ENCODE measurements around the gene CHCHD5. TPM values are rescaled to one million over a fixed set of nuclear protein-coding genes. Genes with fewer than 3 reads are reported as not detected.

Gene CHCHD5
- total and polyA plus RNA-seq, 10 donors: 11.9 to 34.8 (median 18.9) TPM

DNA sequence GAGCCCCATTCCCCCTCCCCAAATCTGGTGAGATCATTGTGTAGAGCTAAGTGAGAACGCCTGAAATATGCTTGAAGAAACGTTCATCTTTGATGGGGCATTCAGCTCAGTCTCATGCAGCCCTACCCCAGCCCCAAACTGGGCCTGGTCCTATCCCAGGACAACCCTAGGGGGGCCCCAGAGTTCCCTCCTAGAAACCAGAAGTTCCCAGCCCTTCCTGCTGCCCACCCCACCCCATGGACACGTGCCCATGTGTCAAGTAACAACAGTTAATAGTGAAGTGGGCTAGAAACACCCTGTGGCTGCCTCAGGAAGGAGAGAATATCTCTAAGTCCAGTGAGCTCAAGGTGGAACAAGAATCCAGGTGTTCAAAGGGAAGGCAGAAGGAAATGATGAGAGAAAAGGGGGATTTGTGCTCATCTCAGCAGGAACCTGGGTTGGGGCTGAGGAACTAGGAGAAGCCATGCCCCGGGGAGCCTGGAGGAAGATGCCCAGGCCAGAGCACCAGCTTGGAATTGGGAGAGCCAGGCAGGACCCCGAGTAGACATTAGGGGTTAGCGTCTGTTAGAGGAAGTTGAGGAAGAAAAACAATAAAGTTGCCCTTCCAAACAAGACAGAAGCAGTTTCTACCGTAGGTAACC lies 41.2 kb downstream of the CHCHD5 start:
- no peak for DNase-seq
- no peaks in the 10 kb centered on the region for H3K27me3 ChIP-seq (replicated peaks in 1 of 7)
- WGBS, 5 donors: 60 to 72% (median 63%) methylated on average over 7 of the region's 7 CpGs
- peaks cover 10 to 62% (median 36%) of the 10 kb centered on the region in 6 donors for H3K4me1 ChIP-seq
- H3K4me3 ChIP-seq: no peak overlapping the region
- H3K27ac ChIP-seq: peak overlapping the region in 3 of 8 donors; percentile 79 to 83 (median 82)
- no peaks in the 10 kb centered on the region for H3K9me3 ChIP-seq
- H3K36me3 ChIP-seq: no peaks in the 10 kb centered on the region
- TF ChIP-seq, protein P1, sequence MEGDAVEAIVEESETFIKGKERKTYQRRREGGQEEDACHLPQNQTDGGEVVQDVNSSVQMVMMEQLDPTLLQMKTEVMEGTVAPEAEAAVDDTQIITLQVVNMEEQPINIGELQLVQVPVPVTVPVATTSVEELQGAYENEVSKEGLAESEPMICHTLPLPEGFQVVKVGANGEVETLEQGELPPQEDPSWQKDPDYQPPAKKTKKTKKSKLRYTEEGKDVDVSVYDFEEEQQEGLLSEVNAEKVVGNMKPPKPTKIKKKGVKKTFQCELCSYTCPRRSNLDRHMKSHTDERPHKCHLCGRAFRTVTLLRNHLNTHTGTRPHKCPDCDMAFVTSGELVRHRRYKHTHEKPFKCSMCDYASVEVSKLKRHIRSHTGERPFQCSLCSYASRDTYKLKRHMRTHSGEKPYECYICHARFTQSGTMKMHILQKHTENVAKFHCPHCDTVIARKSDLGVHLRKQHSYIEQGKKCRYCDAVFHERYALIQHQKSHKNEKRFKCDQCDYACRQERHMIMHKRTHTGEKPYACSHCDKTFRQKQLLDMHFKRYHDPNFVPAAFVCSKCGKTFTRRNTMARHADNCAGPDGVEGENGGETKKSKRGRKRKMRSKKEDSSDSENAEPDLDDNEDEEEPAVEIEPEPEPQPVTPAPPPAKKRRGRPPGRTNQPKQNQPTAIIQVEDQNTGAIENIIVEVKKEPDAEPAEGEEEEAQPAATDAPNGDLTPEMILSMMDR (IDR thresholded peaks at IDR 0.05 in 8 of 11, conservative IDR thresholded peaks at IDR 0.05 in 3 of 11): no peak
- TF ChIP-seq POLR2AphosphoS5 (IDR thresholded peaks at IDR 0.05) (no peak), POLR2A (IDR thresholded peaks at IDR 0.05) (no peak)
- intact Hi-C loops (cut with DNase I; ENCODE audit: low total_unique reads): loop anchor here (5.0 kb wide), 1 partner anchor 102 kb away; no protein-coding TSS in a partner anchor

DNA sequence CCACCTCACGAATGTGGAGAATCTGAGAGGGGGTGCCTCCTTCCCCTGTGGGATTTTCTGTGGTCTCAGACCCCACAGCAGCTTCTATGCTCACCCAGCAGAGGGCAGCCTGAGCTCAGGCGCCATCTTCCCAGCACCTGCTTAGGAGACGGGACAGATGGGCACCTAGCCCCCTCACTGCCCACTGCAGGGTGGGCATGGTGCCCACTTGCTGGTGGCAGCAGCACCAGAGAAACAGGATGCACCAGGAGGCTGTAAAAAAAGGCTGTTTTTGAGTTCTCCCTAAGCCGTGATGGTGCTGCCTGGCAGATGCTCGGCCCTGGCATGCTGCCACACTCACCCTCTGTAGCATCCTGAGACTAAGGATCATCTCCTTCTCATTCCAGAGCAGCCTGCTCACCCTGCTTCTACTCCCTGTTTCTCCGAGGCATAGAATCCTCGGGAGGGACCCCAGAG lies 42.2 kb downstream of the CHCHD5 start:
- DNase-seq: peak; percentile 91
- Histone ChIP-seq H3K9me3 (no peaks in the 10 kb centered on the region), H3K36me3 (no peaks in the 10 kb centered on the region), H3K27me3 (replicated peaks in 1 of 7) (no peaks in the 10 kb centered on the region), H3K27ac (peak overlapping the region in 7 of 8 donors; percentile 36 to 83 (median 66)), H3K4me1 (peaks cover 10 to 72% (median 47%) of the 10 kb centered on the region in 6 donors), H3K4me3 (peak overlapping the region in 5 of 8 donors; percentile 1 to 60 (median 21))
- intact Hi-C loops (cut with DNase I; ENCODE audit: low total_unique reads): loop anchor here (5.0 kb wide), 1 partner anchor 101 kb away; no protein-coding TSS in a partner anchor
- 8 to 15% (median 11%) methylated on average over 5 to 7 of the region's 7 CpGs for WGBS, 5 donors
- TF ChIP-seq POLR2A (IDR thresholded peaks at IDR 0.05) (no peak), POLR2AphosphoS5 (IDR thresholded peaks at IDR 0.05) (peak; percentile 42 to 75 (median 60))
- TF ChIP-seq, protein P1 (IDR thresholded peaks at IDR 0.05 in 8 of 11, conservative IDR thresholded peaks at IDR 0.05 in 3 of 11): peak; percentile 70 to 91 (median 83)

DNA sequence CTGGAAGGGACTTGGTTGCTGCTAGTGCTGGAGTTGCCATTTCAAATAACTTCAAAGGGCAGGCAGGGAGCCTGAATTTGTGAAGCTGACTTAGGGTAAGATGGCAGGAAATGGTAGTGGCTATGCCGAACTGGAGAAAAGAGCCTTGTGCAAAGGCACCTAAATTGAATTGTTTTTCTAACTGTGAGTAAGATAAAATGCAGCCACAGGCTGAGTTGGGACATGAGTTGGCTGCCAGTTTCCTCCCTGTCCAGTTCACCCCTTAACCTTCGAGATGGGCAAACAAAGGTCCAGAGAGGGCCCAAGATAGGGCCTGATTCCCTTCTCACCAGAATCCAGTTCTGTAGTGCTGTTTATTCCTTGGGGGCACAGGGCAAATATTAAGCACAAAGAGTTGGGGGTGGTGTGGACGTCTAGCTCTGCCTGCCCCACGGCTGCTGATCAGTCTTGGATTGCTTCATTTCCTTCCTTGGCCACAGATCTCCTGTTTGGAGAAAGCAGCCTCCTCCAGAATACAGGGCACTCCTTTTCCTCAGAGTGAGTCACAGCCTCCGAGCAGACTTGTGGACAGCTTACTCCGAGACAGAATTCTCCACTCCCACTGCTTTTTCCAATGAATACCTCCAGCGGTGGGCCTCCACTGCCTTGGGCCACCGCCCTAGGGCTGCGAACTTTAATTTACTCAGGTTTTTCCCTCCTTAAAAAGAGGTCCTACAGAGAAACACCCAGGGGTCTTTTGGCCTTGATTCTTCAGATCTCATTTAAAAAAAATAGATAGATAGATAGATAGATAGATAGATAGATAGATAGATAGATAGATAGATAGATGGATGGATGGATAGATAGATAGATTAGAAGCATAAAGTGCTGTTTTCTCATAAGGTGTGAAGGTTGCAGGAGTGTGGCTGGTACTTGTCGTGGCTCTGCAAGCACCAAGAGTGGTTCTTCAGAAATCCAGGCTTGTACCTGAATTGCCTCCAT lies 42.9 kb downstream of the CHCHD5 start:
- DNase-seq: no peak
- H3K36me3 ChIP-seq: no peaks in the 10 kb centered on the region
- peak overlapping the region in 7 of 8 donors; percentile 36 to 83 (median 66) for H3K27ac ChIP-seq
- WGBS, 5 donors: 42 to 61% (median 52%) methylated on average over 8 to 10 of the region's 10 CpGs
- H3K27me3 ChIP-seq (replicated peaks in 1 of 7): no peaks in the 10 kb centered on the region
- H3K9me3 ChIP-seq: no peaks in the 10 kb centered on the region
- peaks cover 10 to 79% (median 53%) of the 10 kb centered on the region in 6 donors for H3K4me1 ChIP-seq
- TF ChIP-seq POLR2AphosphoS5 (IDR thresholded peaks at IDR 0.05) (no peak), POLR2A (IDR thresholded peaks at IDR 0.05) (no peak)
- TF ChIP-seq, protein P1 (IDR thresholded peaks at IDR 0.05 in 8 of 11, conservative IDR thresholded peaks at IDR 0.05 in 3 of 11): no peak
- peak overlapping the region in 2 of 8 donors; percentile 28 to 60 for H3K4me3 ChIP-seq
- intact Hi-C loops (cut with DNase I; ENCODE audit: low total_unique reads): loop anchor here (5.0 kb wide), 1 partner anchor 100 kb away; no protein-coding TSS in a partner anchor

All from spleen (tissue), 11 donors.